HG02610 (cell line): ENCODE measurements around the gene CENPM.

ENCODE experiments used
- ATAC-seq: cut with Tn5 transposase; IDR thresholded peaks from one replicate; pipeline ENCODE4 v1.9.1; 2021; ENCODE audit warnings: mild to moderate bottlenecking, moderate library complexity; ENCODE audit not compliant: unreplicated experiment

CENPM gene

DNA sequence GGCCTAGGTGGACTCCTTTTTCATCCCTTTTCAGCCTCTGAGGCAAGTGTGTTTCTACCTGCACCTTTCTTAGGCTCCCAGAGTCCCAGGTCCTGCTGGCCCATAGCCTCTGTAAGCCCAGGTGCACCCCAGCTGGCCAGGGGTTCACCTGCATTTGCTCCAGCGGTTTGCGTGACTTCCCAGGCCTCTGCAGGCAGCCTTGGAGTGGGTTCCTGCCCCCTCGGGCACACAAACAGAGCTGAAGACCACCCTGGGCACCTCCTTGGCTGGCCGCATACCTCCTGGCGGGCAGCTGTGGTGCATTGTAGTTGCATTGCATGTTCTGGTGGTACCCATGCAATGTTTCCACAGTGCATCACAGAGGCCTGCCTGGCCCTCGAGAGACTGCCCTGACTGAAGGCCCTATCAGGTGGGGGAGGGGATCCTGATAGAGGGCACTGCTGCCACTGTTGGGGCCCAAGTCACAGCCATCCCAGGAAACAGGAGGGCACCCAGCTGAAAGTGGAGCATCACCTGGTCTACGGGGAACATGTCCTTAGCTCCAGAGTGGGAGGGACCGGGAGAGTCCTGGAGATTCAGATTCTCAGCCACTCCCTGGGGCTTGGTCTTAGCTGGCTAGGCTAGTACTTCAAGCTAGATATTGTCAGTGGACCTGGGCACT is 46.2 kb downstream of the CENPM start:
- ATAC-seq, result no peak

DNA sequence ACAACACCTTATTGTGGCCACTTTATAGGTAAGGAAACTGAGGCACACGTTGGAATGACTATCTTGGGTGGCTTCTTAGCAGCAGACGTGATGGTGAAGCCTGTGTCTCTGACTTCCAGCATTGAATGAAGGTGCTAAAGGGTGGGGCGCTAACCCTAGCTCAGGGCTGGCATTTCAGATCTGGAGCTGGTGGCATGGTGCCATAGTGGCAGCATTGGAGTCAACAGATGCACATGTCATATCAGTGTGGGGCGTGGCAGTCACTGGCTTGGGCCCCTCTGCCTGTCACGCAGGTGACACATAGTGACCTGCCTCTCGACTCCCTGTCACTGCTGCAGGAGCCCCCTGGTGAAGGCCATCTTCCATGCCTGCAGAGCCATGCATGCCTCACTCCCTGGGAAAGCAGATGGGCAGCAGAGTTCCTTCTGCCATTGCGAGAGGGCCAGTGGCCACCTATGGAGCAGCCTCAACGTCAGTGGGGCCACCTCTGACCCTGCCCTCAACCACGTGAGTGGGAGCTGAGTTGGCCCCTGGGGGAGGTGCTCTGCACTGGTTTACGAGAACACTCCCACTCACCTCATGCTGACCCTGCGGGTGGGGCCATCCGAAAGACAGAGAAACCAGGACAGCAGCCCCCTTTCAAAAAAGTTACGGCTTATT is 46.8 kb downstream of the CENPM start:
- ATAC-seq, result no peak

DNA sequence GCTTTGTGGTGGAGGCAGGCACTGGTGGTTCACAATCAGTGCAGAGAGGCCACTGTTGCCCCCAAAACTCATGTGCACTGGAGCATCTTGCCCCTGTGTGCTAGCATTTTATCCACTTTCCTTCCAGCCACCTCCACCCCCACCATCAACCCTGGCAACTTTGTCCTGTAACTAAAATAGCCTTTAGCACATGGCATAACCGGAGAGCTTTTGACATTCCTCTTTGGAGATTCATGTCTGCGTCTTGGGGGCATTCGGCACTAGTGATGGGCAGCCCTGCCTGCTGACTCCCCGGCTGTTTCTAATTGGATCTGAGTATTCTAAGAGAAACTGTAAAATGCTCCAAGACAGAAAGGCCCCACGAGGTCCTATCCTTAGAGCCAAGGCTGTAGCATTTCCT is 47.8 kb downstream of the CENPM start:
- ATAC-seq, result no peak

DNA sequence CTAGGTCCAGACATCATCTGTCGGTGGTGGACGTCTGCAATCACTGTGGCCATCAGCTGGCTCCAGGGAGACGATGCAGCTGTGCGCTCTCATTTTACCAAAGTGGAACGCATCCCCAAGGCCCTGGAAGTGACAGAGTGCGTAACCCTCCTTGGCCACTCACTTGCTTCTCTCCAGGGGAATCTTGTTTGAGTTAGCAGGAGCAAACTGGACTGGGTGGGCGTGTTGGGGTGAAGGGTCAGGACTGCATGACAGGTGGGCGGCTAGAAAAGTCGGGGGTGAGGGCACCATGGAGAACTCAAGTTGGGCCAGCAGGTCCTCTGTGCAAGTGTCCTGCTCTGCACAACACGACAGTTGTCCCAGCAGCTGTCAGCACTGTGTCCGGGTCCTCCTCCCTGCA is 48.3 kb downstream of the CENPM start:
- ATAC-seq, result no peak

DNA sequence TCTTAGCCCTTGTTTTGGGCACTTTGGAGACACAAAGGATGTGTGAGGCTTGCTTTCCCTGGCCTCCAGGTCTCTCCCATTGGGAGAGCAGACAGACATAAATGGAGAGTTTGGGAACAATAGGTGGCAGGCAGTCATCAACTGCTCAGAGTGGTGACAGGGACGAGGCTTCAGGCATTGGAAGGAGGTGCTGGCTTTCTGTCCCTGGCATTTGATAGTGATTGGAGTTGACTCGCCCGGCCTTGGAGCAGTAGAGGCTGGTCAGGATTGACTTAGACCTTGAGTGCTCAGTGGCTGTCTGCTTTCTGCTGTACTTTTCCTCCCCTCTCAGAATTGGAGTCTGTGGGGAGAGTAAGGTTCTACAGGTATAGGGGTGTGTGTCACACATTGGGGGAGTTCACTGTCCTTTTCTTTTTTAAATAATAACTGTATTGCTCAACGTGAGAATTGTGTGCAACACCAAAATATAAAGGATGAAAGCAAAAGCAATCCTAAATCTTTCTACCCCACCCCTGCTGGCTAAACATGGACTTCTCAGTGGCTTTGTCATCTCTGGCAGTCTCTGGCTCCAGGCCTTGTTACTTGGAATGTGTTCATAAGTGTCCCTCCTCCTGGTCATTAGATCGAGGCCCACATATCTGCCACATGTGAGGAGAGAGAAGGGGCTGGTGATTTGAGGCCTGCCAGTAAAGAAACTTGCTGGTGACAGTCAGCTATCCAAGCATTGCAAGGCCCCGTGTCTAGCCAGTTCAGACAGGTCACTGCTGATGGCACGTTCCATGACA is 53.2 kb downstream of the CENPM start:
- no peak for ATAC-seq

DNA sequence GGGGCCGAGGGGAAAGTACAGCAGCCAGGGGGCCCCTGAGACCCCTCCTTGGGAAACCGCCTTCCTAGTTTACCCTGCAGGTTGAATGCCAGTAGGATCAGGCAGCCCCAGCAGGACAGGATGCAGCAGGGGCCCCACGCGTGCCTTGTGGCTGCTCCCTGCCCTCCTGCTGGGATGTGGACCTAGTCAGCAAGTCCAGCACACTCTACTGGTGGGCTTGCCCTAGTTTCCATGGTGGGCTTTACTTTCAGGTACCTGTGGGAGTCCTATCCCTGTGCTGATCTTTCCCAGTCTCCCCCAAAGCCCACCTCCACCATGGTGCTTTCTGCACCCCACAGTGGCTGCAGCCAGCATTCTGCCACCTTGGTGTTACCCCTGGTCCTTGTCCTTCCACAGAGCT is 54.2 kb downstream of the CENPM start:
- no peak for ATAC-seq

DNA sequence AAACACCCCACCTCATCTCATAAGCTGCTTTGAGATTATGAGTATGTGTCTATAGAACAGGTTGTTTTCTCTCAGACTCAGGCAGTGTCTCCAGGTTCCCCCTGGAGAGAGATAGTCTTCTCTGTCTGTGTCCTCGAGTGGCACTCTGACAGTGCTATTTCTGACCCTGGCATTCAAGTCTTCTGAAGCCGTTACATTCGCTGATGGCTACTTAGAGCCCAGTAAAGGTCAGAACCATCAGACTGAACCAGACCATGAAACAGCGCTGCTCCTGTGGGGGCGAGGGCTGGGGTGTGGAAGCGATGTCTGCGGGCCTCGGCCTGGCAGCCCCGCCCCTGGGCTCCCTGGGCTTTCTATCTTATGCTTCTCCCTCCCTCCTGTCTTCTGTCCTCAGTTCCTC is 55.5 kb downstream of the CENPM start:
- ATAC-seq, result no peak
